Stimulated activated CD4-positive, alpha-beta T cell treated with anti-CD3 and anti-CD28 coated beads, TNF-alpha, amount 100 ng/mL, for 4 hours (primary cell): ENCODE results near the gene AUH.

Source experiments
- DNase-seq, 3 experiments: peaks; one replicate each; pipeline ENCODE4 v3.0.0-alpha.2; 2020; ENCODE audit warnings: low read depth in 3 of 3

The AUH gene

DNA sequence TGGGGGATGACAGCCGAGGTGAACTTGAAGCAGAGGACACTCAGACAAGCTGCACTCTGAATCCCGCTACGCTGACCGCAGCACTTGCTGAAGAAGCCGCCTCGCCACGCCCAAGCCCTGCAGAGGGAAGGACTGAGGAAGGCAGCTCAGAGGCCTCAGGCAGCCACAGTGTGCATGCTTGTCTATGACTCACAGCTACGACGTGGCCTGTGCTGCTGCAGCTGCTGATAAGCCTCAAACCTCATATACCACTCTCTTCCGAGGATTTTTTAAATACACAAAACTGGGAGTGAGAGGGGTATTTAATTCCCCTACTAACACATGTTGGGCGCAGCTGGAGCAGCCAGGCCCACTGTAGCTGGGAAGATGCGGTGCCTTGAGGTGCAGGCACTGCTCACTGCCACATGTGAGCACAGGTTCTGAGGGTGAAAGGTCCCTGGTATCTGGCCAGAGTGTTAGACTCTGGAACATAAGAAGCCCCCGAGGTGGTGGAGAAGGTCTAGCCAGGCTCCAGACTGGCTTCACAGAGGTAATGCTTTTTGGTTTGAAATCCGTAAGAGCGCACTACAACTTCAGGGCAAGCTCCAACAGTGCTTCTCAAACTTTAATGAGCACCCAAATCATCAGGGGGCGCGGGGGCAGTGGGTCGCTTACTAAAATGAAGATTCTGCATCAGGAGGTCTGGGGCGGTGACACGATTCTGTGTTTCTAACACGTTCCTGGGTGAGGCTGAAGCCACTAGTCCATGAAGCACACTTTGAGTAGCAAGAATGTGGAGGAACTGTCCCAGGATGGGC, 196.8 kb downstream of the AUH start:
- peak in 1 of 3 experiments; percentile 39 for DNase-seq
